GM12865 (cell line): ENCODE results near the gene DUSP9.
"Not testable (repeated sequence)": the region's sequence is repeated elsewhere in the genome, so short reads cannot be mapped to it uniquely, and the experiment has no call there.

Source experiments
- DNase-seq: peaks from one replicate; pipeline ENCODE4 v3.0.0; 2010; ENCODE audit warnings: low read depth
- H3K4me3 ChIP-seq: 2 replicates; pipeline ENCODE4 v1.5.1; 2011; ENCODE audit warnings: mild to moderate bottlenecking, low read depth, low read length, control low read depth
- TF ChIP-seq, protein P1 (sequence below): IDR thresholded peaks from 2 replicates; pipeline ENCODE4 v1.5.1; 2011; ENCODE audit warnings: low read length, control low read depth, low read depth, inconsistent platforms; ENCODE audit not compliant: insufficient read depth; ENCODE audit errors: missing control alignments

The DUSP9 gene

DNA sequence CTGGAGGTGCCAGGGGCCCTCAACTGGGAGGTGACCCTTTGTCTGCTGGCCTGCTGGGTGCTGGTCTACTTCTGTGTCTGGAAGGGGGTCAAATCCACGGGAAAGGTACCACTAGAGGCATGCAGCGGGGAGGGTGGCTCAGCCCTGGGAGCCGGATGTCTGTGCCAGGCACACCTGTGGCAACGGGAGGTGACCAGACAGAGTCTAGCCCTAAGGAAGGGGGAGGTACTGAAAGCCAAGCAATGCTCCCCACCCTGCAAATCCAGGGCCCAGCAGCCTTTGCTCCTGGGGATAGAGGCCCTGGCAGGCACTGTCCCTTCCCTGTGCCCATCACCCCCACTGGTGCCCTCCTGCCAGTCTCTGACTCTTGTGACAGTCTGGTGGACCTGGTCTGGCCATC, 45.0 kb downstream of the DUSP9 start:
- TF ChIP-seq, protein P1, sequence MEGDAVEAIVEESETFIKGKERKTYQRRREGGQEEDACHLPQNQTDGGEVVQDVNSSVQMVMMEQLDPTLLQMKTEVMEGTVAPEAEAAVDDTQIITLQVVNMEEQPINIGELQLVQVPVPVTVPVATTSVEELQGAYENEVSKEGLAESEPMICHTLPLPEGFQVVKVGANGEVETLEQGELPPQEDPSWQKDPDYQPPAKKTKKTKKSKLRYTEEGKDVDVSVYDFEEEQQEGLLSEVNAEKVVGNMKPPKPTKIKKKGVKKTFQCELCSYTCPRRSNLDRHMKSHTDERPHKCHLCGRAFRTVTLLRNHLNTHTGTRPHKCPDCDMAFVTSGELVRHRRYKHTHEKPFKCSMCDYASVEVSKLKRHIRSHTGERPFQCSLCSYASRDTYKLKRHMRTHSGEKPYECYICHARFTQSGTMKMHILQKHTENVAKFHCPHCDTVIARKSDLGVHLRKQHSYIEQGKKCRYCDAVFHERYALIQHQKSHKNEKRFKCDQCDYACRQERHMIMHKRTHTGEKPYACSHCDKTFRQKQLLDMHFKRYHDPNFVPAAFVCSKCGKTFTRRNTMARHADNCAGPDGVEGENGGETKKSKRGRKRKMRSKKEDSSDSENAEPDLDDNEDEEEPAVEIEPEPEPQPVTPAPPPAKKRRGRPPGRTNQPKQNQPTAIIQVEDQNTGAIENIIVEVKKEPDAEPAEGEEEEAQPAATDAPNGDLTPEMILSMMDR, result no peak
- H3K4me3 ChIP-seq, result no peak overlapping the region
- no peak for DNase-seq

- TF ChIP-seq, protein P1, result no peak
- DNase-seq, result no peak
- no peak overlapping the region for H3K4me3 ChIP-seq
Observed at GRCh38 chrX:153692611-153693156, 45.7 kb downstream of the DUSP9 start.

GRCh38 chrX:153693216-153694086, 46.4 kb downstream of the DUSP9 start:
- no peak overlapping the region for H3K4me3 ChIP-seq
- no peak for DNase-seq
- TF ChIP-seq, protein P1, result no peak

GRCh38 chrX:153694256-153694655, 47.3 kb downstream of the DUSP9 start:
- not testable (repeated sequence) for H3K4me3 ChIP-seq, DNase-seq

GRCh38 chrX:153694687-153695270, 47.8 kb downstream of the DUSP9 start:
- DNase-seq, result no peak
- no peak overlapping the region for H3K4me3 ChIP-seq
- TF ChIP-seq, protein P1, result no peak

DNA sequence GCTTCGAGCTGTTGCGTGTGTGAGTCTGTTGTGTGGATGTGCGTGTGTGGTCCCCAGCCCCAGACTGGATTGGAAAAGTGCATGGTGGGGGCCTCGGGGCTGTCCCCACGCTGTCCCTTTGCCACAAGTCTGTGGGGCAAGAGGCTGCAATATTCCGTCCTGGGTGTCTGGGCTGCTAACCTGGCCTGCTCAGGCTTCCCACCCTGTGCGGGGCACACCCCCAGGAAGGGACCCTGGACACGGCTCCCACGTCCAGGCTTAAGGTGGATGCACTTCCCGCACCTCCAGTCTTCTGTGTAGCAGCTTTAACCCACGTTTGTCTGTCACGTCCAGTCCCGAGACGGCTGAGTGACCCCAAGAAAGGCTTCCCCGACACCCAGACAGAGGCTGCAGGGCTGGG, 49.1 kb downstream of the DUSP9 start:
- no peak for DNase-seq
- TF ChIP-seq, protein P1, result no peak
- H3K4me3 ChIP-seq, result no peak overlapping the region

DNA sequence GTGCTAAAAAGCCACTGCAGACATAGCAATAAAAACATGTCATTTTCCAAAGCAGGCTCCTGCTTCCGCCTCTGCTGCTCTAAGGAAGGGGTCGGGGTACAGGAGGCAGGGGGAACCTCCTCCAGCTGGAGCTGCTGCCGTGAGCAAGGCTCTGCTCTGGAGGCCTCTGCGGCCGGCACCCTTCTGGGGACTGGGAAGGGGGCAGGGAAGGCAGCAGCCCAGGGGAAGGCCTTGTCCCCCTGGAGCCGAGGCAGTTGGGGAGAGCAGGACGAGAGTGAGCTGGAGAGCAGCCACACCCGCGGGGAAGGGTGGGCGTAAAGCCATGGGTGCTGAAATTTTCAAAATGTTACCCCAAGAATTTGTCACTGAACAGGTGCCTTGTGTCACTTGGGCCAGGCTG, 49.5 kb downstream of the DUSP9 start:
- not testable (repeated sequence) for H3K4me3 ChIP-seq, DNase-seq

DNA sequence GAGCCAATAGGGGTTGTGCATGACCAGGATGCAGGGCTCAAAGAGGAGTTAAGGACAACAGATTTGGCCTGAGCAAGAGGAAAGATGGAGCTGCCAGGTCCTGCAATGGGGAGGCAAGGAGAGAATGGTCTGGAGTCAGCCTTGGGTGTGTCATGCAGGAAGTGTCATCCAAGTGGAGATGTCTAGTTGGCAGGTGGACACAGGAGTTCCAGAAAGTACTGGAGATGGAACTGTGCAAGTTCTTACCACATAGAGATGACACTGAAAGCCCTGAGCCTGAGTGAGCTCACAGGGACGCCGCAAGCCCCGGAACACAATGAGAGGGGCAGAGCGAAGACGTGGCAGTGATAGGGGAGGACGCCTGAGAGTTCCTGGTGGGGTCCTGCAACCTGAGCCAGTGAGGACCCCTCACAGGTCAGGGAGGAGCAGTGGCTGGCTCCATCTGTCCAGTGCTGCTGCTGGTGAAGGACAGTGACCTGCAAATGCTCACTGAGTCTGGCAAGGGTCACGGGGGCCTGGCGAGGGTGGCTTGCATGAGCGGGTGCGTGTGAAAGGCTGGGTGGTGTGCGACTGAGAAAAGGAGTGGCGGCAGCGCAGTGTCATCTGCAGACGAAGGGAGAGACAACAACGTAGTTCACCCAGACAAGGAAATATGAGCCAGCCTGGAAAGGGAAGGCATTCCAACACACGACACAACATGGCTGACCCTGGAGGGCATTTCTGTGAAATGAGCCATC, 50.2 kb downstream of the DUSP9 start:
- not testable (repeated sequence) for DNase-seq, H3K4me3 ChIP-seq
